Nephron progenitor cell (in vitro differentiated cells): ENCODE data around the gene MFSD6L.
A peak's percentile ranks its signal among the peaks of the same experiment; 100 is the strongest.

ENCODE experiments used
- DNase-seq: peaks from one replicate; pipeline ENCODE4 v3.0.0; 2021
- H3K27ac Mint-ChIP-seq: 2 replicates; pipeline ENCODE4 v1.8.0; 2021; ENCODE audit warnings: mild to moderate bottlenecking, moderate library complexity, mixed read lengths
- H3K27me3 Mint-ChIP-seq: 2 replicates; pipeline ENCODE4 v1.8.0; 2021; ENCODE audit warnings: mild to moderate bottlenecking, low read depth, mixed read lengths; ENCODE audit not compliant: poor library complexity
- H3K36me3 Mint-ChIP-seq: 2 replicates; pipeline ENCODE4 v1.8.0; 2021; ENCODE audit warnings: low read depth, mixed read lengths
- H3K4me1 Mint-ChIP-seq: 2 replicates; pipeline ENCODE4 v1.8.0; 2021; ENCODE audit warnings: mixed read lengths
- H3K4me3 Mint-ChIP-seq: 2 replicates; pipeline ENCODE4 v1.8.0; 2021; ENCODE audit warnings: mild to moderate bottlenecking, moderate library complexity, mixed read lengths
- H3K9me3 Mint-ChIP-seq: 2 replicates; pipeline ENCODE4 v1.8.0; 2021; ENCODE audit warnings: mild to moderate bottlenecking, moderate library complexity, mixed read lengths
- CTCF ChIP-seq: fragments of 200-600 bp; sonication (generic); IDR thresholded peaks from 2 replicates; pipeline ENCODE4 v1.5.0; 2021; ENCODE audit warnings: antibody characterized with exemption

MFSD6L gene

GRCh38 chr17:8793649-8794048 is 5.5 kb downstream of the MFSD6L start:
- DNase-seq: no peak
- Mint-ChIP-seq H3K9me3 (peaks cover 30% of the 10 kb centered on the region), H3K27me3 (peaks cover 31% of the 10 kb centered on the region), H3K36me3 (no peaks in the 10 kb centered on the region), H3K4me3 (no peak overlapping the region), H3K4me1 (peaks cover 14% of the 10 kb centered on the region), H3K27ac (no peak overlapping the region)
- no peak for TF ChIP-seq CTCF

GRCh38 chr17:8792646-8793045 is 6.5 kb downstream of the MFSD6L start:
- H3K27me3 Mint-ChIP-seq: peaks cover 22% of the 10 kb centered on the region
- no peak overlapping the region for H3K4me3 Mint-ChIP-seq
- peak overlapping the region; percentile 44 for H3K27ac Mint-ChIP-seq
- peaks cover 30% of the 10 kb centered on the region for H3K9me3 Mint-ChIP-seq
- peaks cover 10% of the 10 kb centered on the region for H3K4me1 Mint-ChIP-seq
- no peak for TF ChIP-seq CTCF
- DNase-seq: no peak
- no peaks in the 10 kb centered on the region for H3K36me3 Mint-ChIP-seq

DNA sequence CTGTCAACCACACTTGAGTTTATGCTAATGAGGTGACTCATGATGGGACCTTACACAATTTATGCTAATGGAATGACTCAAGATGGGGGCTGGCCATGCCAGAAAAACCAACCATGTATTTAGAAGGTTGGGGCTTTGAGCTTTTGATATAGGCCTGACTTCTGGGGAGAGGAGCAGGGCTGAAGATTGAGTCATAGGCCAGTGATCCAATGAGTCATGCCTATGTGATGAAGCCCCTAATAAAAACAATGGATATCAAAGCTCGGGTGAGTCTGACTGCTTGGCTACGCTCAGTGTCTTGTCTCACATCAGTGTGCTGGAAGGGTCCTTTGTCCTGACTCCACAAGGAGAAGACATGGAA is 7.3 kb downstream of the MFSD6L start:
- Mint-ChIP-seq H3K27me3 (peaks cover 21% of the 10 kb centered on the region), H3K9me3 (peaks cover 30% of the 10 kb centered on the region), H3K4me3 (no peak overlapping the region), H3K36me3 (no peaks in the 10 kb centered on the region), H3K27ac (no peak overlapping the region), H3K4me1 (peaks cover 10% of the 10 kb centered on the region)
- no peak for DNase-seq
- no peak for TF ChIP-seq CTCF

DNA sequence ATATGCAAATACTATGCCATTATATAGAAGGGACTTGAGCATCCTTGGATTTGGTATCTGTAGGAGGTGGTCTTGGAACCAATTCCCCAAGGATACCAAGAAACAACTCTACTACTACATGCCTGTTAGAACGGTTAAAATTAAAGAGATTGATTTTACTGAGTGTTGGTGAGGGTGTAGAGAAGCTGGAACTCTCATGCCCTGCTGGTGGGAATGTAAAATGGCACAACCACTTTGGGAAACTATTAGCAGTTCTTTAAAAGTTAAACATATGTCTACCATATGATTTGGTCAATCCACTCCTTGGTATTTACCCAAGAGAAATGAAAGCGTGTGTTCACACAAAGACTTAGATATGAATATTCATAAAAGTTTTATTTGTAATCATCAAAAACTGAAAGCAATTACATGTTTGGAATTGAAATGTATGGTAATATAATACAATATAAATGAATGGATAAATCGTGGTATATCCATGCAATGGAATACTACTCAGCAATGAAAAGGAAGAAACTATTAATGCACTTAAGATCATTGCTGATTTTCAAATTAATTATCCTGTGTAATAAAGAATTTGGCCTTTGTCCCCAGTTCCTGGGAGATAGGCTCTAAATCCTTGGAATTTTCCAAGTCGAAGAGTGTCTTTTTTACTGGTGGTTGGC is 7.8 kb downstream of the MFSD6L start:
- H3K4me1 Mint-ChIP-seq: peaks cover 10% of the 10 kb centered on the region

DNA sequence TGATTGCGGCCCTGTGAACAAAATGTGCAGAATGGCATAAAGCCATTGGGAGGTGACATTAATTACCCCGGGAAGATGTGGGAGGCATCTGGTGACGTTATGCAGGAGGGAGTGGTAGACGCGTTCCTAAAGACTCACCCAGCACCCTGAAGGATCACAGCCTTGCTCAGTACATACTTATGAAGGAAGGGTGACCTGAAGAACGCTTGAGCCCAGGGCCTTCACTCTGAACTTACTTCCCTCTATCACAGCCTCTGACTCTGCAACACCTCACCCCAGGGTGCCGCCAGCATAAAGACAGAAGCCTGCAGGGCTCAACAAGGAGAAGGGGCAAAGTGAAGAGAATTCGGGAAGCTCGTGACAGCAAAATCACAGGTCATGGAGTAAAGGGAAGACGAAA is 9.4 kb downstream of the MFSD6L start:
- Mint-ChIP-seq H3K27ac (peak overlapping the region; percentile 15), H3K4me1 (peaks cover 10% of the 10 kb centered on the region), H3K36me3 (no peaks in the 10 kb centered on the region), H3K4me3 (no peak overlapping the region), H3K27me3 (peaks cover 7% of the 10 kb centered on the region), H3K9me3 (peaks cover 30% of the 10 kb centered on the region)
- no peak for DNase-seq
- TF ChIP-seq CTCF: no peak

More for the DNA sequence above, 7.8 kb downstream of the MFSD6L start:
- no peak for DNase-seq
- no peaks in the 10 kb centered on the region for H3K36me3 Mint-ChIP-seq
- H3K27me3 Mint-ChIP-seq: peaks cover 16% of the 10 kb centered on the region
- no peak overlapping the region for H3K4me3 Mint-ChIP-seq
- TF ChIP-seq CTCF: no peak
- peaks cover 30% of the 10 kb centered on the region for H3K9me3 Mint-ChIP-seq
- no peak overlapping the region for H3K27ac Mint-ChIP-seq

- DNase-seq: no peak
Measured at GRCh38 chr17:8788998-8789397, 10.2 kb downstream of the MFSD6L start.

More at GRCh38 chr17:8788998-8789397, 10.2 kb downstream of the MFSD6L start:
- H3K36me3 Mint-ChIP-seq: no peaks in the 10 kb centered on the region
- TF ChIP-seq CTCF: no peak
- peaks cover 7% of the 10 kb centered on the region for H3K27me3 Mint-ChIP-seq
- H3K4me3 Mint-ChIP-seq: no peak overlapping the region
- peaks cover 10% of the 10 kb centered on the region for H3K4me1 Mint-ChIP-seq
- peaks cover 30% of the 10 kb centered on the region for H3K9me3 Mint-ChIP-seq
- H3K27ac Mint-ChIP-seq: no peak overlapping the region
